Glomerular endothelial cell (primary cell): ENCODE measurements around the gene SYNE3. TPM values are rescaled to one million over a fixed set of nuclear protein-coding genes. Genes with fewer than 3 reads are reported as not detected.

Source experiments
- DNase-seq: peaks from one replicate; pipeline ENCODE4 v3.0.0-alpha.2; 2011; ENCODE audit warnings: low read depth, low spot score; ENCODE audit errors: extremely low read depth
- total RNA-seq: library from RNA; depleted of rRNA; stranded (reverse); fragments of >200 nt; gene quantifications from 2 replicates; pipeline ENCODE4 v1.2.3, GENCODE V29; 2015

Gene SYNE3
- total RNA-seq, 1 donor from 2014 or later: 5.8 TPM

GRCh38 chr14:95477411-95478269 lies 38.8 kb downstream of the SYNE3 start:
- DNase-seq: no peak

GRCh38 chr14:95476747-95477146 lies 39.7 kb downstream of the SYNE3 start:
- DNase-seq: no peak

GRCh38 chr14:95475540-95476240 lies 40.8 kb downstream of the SYNE3 start:
- no peak for DNase-seq

- no peak for DNase-seq
These were observed 41.5 kb downstream of the SYNE3 start for GRCh38 chr14:95474941-95475340.

GRCh38 chr14:95474486-95474885 lies 42.0 kb downstream of the SYNE3 start:
- no peak for DNase-seq

- DNase-seq: no peak
These were observed 43.6 kb downstream of the SYNE3 start for GRCh38 chr14:95472819-95473251.

- no peak for DNase-seq
These were observed 45.0 kb downstream of the SYNE3 start for GRCh38 chr14:95471476-95471875.

- no peak for DNase-seq
These were observed 45.4 kb downstream of the SYNE3 start for GRCh38 chr14:95471016-95471415.

- no peak for DNase-seq
These were observed 47.3 kb downstream of the SYNE3 start for GRCh38 chr14:95469134-95469481.

GRCh38 chr14:95468448-95469133 lies 47.9 kb downstream of the SYNE3 start:
- no peak for DNase-seq

- DNase-seq: no peak
These were observed 48.8 kb downstream of the SYNE3 start for GRCh38 chr14:95467657-95468056.

- DNase-seq: no peak
These were observed 49.2 kb downstream of the SYNE3 start for GRCh38 chr14:95467232-95467631.

Other genes with a start within 250 kb of the SYNE3 start
- gene CLMN, start 196.7 kb downstream of the SYNE3 start, total RNA-seq: 2.6 and 3.0 TPM in 2 replicates
- 38.7 and 49.4 TPM in 2 replicates for gene GLRX5, start 18.4 kb upstream of the SYNE3 start, total RNA-seq
- not detected in 2 replicates for gene TCL1B, start 169.8 kb upstream of the SYNE3 start, total RNA-seq
- gene TCL1A, start 197.5 kb upstream of the SYNE3 start, total RNA-seq: not detected in 2 replicates